Activated T-helper 1 cell treated with anti-CD3 and anti-CD28 coated beads, Interleukin-12 subunit alpha, Interleukin-12 subunit beta, Interleukin-2, Interleukin-4 antibody, amounts not matched to agents 30 ng/mL and 10 ng/mL and 1 ng/mL, durations not matched to agents 14 hours and 24 hours and 36 hours (primary cell): ENCODE results near the gene RAMACL. TPM values are rescaled to one million over a fixed set of nuclear protein-coding genes. Genes with fewer than 3 reads are reported as not detected.

Experiments used
- DNase-seq: peaks from one replicate; pipeline ENCODE4 v3.0.0; 2021; ENCODE audit warnings: low spot score
- H3K27ac Mint-ChIP-seq: one replicate; pipeline ENCODE4 v1.8.0; 2021; ENCODE audit warnings: mild to moderate bottlenecking, mixed read lengths
- H3K27me3 Mint-ChIP-seq: one replicate; pipeline ENCODE4 v1.8.0; 2022; ENCODE audit warnings: mild to moderate bottlenecking, moderate library complexity, mixed read lengths; ENCODE audit not compliant: insufficient read depth
- H3K36me3 Mint-ChIP-seq: one replicate; pipeline ENCODE4 v1.8.0; 2021; ENCODE audit warnings: low read depth, mixed read lengths
- H3K4me1 Mint-ChIP-seq: one replicate; pipeline ENCODE4 v1.8.0; 2021; ENCODE audit warnings: low read depth, mixed read lengths
- H3K4me3 Mint-ChIP-seq: one replicate; pipeline ENCODE4 v1.8.0; 2021; ENCODE audit warnings: mild to moderate bottlenecking, moderate library complexity, mixed read lengths
- H3K9me3 Mint-ChIP-seq: one replicate; pipeline ENCODE4 v1.8.0; 2021; ENCODE audit warnings: mixed read lengths
- intact Hi-C: fragments of 100-400 bp; cut with micrococcal nuclease; formaldehyde crosslinking; loops from one replicate; pipeline ENCODE4 v1.15.1; 2024
- total RNA-seq: library from RNA; stranded (reverse); gene quantifications from 2 replicates; pipeline ENCODE4 v1.2.3, GENCODE V29; 2022

The RAMACL gene
- total RNA-seq, 1 donor from 2014 or later, result 0.29 TPM

GRCh38 chr6:166572370-166573261 lies 13.9 kb downstream of the RAMACL start:
- H3K4me1 Mint-ChIP-seq, result no peaks in the 10 kb centered on the region
- peaks cover 6% of the 10 kb centered on the region for H3K9me3 Mint-ChIP-seq
- H3K36me3 Mint-ChIP-seq, result peaks cover 5% of the 10 kb centered on the region
- DNase-seq, result no peak
- intact Hi-C loops, result no loop called here
- H3K4me3 Mint-ChIP-seq, result no peak overlapping the region
- H3K27me3 Mint-ChIP-seq, result peaks cover 3% of the 10 kb centered on the region
- H3K27ac Mint-ChIP-seq, result no peak overlapping the region

DNA sequence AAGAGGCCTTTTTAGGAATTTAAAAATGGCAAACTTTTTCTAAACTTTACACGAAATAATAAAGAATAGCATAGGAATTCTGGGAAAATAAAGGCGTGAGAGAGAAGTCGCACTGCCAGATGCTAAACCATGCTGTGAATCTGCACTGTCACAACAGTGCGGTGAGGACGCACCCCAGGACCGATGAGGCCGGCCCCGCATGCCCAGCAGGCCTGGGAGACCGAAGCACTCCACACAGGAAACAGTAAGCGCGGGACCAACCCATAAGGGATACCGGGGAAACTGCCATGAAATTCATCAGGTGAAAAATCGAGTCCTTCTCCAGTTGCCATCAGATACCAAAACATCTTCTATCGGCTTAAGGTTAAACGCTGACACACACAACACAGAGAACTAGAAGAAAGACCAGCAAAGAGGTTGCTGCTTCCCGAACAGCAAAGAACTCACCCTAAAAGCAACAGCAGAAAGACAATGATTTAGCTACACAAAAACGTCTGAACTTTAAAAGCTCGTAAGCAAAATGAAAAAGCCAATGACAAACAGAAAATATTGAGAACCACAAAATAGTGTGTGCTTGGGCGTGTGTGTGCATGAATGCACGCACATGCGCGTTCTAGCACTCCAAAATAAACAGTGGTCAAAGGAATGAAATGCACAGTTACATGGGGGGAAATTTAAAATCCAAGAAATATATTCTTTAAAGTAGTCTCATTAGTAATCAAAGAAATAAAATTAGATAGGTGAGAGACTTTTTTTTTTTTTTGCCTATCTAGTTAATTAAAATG lies 15.4 kb downstream of the RAMACL start:
- Mint-ChIP-seq H3K4me3 (no peak overlapping the region), H3K9me3 (peaks cover 2% of the 10 kb centered on the region), H3K4me1 (no peaks in the 10 kb centered on the region), H3K36me3 (peaks cover 2% of the 10 kb centered on the region), H3K27ac (no peak overlapping the region), H3K27me3 (peaks cover 3% of the 10 kb centered on the region)
- no peak for DNase-seq
- intact Hi-C loops, result no loop called here

DNA sequence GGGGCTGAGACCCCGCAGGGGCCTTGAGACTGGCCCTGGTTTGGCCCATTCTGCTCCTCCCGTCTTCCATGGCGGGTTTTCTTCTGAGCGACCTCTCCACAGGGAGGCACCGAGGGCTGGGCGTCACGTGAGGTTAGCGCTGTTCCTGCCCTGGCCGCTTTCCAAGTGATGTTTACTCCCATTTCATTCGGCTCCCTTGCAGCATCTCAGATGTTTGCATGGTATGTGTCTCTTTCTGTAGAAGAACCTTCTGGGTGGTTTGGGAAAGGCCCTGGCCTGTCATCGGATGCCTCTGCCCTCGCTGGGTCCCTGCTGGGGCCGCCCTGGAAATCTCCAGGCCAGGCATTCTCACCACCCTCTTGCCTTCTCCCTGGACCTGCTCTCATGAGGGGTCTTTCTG lies 17.3 kb downstream of the RAMACL start:
- H3K36me3 Mint-ChIP-seq, result no peaks in the 10 kb centered on the region
- no peaks in the 10 kb centered on the region for H3K9me3 Mint-ChIP-seq
- DNase-seq, result no peak
- no peak overlapping the region for H3K27ac Mint-ChIP-seq
- intact Hi-C loops, result no loop called here
- H3K27me3 Mint-ChIP-seq, result peaks cover 3% of the 10 kb centered on the region
- no peaks in the 10 kb centered on the region for H3K4me1 Mint-ChIP-seq
- no peak overlapping the region for H3K4me3 Mint-ChIP-seq

- no peaks in the 10 kb centered on the region for H3K4me1 Mint-ChIP-seq
- H3K36me3 Mint-ChIP-seq, result no peaks in the 10 kb centered on the region
- H3K27ac Mint-ChIP-seq, result no peak overlapping the region
- intact Hi-C loops, result no loop called here
- no peaks in the 10 kb centered on the region for H3K9me3 Mint-ChIP-seq
- H3K27me3 Mint-ChIP-seq, result peaks cover 3% of the 10 kb centered on the region
- no peak overlapping the region for H3K4me3 Mint-ChIP-seq
- no peak for DNase-seq
Measured at GRCh38 chr6:166567813-166568212, 18.7 kb downstream of the RAMACL start.

- Mint-ChIP-seq H3K36me3 (no peaks in the 10 kb centered on the region), H3K27me3 (peaks cover 5% of the 10 kb centered on the region), H3K4me3 (no peak overlapping the region), H3K4me1 (no peaks in the 10 kb centered on the region), H3K9me3 (no peaks in the 10 kb centered on the region), H3K27ac (no peak overlapping the region)
- intact Hi-C loops, result no loop called here
- no peak for DNase-seq
Measured at GRCh38 chr6:166567107-166567506, 19.4 kb downstream of the RAMACL start.

GRCh38 chr6:166566026-166567011 lies 20.2 kb downstream of the RAMACL start:
- Mint-ChIP-seq H3K27me3 (peaks cover 8% of the 10 kb centered on the region), H3K27ac (no peak overlapping the region), H3K4me1 (no peaks in the 10 kb centered on the region), H3K4me3 (no peak overlapping the region), H3K9me3 (no peaks in the 10 kb centered on the region), H3K36me3 (no peaks in the 10 kb centered on the region)
- no peak for DNase-seq
- intact Hi-C loops, result no loop called here

- Mint-ChIP-seq H3K9me3 (no peaks in the 10 kb centered on the region), H3K36me3 (no peaks in the 10 kb centered on the region), H3K4me3 (no peak overlapping the region), H3K27ac (no peak overlapping the region), H3K4me1 (no peaks in the 10 kb centered on the region), H3K27me3 (peaks cover 8% of the 10 kb centered on the region)
- intact Hi-C loops, result no loop called here
- DNase-seq, result no peak
Measured at GRCh38 chr6:166565084-166565967, 21.2 kb downstream of the RAMACL start.

GRCh38 chr6:166563805-166564204 lies 22.7 kb downstream of the RAMACL start:
- no peak overlapping the region for H3K4me3 Mint-ChIP-seq
- H3K27me3 Mint-ChIP-seq, result peaks cover 5% of the 10 kb centered on the region
- H3K9me3 Mint-ChIP-seq, result no peaks in the 10 kb centered on the region
- H3K36me3 Mint-ChIP-seq, result no peaks in the 10 kb centered on the region
- DNase-seq, result no peak
- H3K4me1 Mint-ChIP-seq, result no peaks in the 10 kb centered on the region
- no peak overlapping the region for H3K27ac Mint-ChIP-seq
- intact Hi-C loops, result no loop called here

DNA sequence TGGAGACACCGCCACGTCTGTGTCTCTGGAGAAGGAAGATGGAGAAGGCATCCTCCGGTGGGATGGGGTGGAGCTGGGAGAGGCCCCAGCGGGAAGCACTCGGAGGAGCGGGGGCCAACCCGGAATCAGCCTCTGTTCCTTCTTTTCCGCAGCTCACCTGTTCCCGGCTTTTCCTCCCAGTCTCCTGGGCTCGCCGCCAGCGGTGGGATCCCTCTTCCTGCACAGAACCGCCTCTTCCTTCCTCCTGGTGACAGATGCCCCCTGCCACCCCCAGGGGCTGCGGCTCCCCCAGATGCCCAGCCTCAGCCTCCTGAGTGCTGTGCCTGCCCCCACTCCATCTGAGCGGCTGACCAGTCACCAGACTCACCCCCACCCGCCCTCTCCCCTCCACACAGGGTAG lies 23.3 kb downstream of the RAMACL start:
- no peak overlapping the region for H3K4me3 Mint-ChIP-seq
- no peak overlapping the region for H3K27ac Mint-ChIP-seq
- no peaks in the 10 kb centered on the region for H3K36me3 Mint-ChIP-seq
- H3K4me1 Mint-ChIP-seq, result no peaks in the 10 kb centered on the region
- intact Hi-C loops, result no loop called here
- H3K27me3 Mint-ChIP-seq, result peaks cover 5% of the 10 kb centered on the region
- no peak for DNase-seq
- H3K9me3 Mint-ChIP-seq, result no peaks in the 10 kb centered on the region

DNA sequence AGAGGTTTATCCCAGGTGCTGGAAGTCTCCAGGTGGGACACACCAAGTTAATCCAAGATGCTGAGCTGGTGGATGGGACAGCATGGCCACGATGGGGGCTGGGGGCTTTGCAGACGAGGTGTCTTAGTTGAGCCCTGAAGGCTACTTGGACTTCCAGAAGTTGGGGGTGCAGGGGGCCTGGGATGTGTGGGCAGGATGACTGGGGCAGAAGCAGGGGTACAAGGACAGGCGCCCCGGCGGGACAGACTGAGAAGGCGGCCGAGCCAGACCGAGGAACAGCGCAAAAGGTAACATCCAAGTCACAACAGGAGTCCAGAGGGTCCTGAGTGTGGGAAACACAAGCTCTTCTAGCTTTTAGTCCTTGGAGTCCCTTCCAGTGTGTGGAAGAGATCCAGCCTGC lies 23.8 kb downstream of the RAMACL start:
- Mint-ChIP-seq H3K9me3 (no peaks in the 10 kb centered on the region), H3K4me3 (no peak overlapping the region), H3K4me1 (no peaks in the 10 kb centered on the region), H3K27ac (no peak overlapping the region), H3K27me3 (peaks cover 5% of the 10 kb centered on the region), H3K36me3 (no peaks in the 10 kb centered on the region)
- no peak for DNase-seq
- intact Hi-C loops, result no loop called here

- intact Hi-C loops, result no loop called here
Measured at GRCh38 chr6:166561771-166562359, 24.6 kb downstream of the RAMACL start.

More at GRCh38 chr6:166561771-166562359, 24.6 kb downstream of the RAMACL start:
- no peak for DNase-seq
- Mint-ChIP-seq H3K4me1 (peaks cover 4% of the 10 kb centered on the region), H3K36me3 (no peaks in the 10 kb centered on the region), H3K9me3 (no peaks in the 10 kb centered on the region), H3K4me3 (no peak overlapping the region), H3K27ac (no peak overlapping the region), H3K27me3 (peaks cover 5% of the 10 kb centered on the region)
